Peyer's patch (tissue), 4 donors: ENCODE results near the gene IGF2BP1.

Source experiments
- POLR2A ChIP-seq, 2 donors: fragments of 450-650 bp; IDR thresholded peaks; one replicate each; pipeline ENCODE4 v1.5.1; 2017; ENCODE audit warnings: antibody characterized with exemption in 2 of 2, mild to moderate bottlenecking in 2 of 2, moderate library complexity in 2 of 2
- TF ChIP-seq, protein P1 (sequence below), 6 experiments: fragments of 450-650 bp in 4 of 6; fragments of 200-600 bp in 2 of 6; sonication (generic) in 1 of 6; IDR thresholded peaks; one replicate each; pipeline ENCODE4 v1.5.1; 2017 to 2019; ENCODE audit warnings: antibody characterized with exemption in 6 of 6, mild to moderate bottlenecking in 3 of 6, moderate library complexity in 1 of 6

DNA sequence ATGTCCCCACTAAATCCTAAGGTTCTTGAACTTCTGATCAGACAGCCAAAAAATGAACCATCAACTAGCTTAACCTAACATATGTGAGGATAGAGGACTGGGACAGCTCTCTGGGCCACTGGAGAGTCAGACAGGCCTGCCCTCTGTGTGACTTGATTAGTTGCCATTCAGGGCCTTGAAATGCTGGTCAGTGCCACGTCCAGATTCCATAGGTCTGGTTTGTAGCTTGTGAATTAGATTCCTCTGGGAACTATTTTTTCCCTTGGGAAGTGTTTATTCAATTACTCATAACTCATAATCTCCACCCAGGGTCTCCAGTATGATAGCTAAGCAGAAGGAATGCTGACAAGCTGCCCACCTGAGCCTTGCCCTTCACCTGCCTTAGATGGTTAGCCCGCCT, 48.2 kb downstream of the IGF2BP1 start:
- TF ChIP-seq, protein P1, sequence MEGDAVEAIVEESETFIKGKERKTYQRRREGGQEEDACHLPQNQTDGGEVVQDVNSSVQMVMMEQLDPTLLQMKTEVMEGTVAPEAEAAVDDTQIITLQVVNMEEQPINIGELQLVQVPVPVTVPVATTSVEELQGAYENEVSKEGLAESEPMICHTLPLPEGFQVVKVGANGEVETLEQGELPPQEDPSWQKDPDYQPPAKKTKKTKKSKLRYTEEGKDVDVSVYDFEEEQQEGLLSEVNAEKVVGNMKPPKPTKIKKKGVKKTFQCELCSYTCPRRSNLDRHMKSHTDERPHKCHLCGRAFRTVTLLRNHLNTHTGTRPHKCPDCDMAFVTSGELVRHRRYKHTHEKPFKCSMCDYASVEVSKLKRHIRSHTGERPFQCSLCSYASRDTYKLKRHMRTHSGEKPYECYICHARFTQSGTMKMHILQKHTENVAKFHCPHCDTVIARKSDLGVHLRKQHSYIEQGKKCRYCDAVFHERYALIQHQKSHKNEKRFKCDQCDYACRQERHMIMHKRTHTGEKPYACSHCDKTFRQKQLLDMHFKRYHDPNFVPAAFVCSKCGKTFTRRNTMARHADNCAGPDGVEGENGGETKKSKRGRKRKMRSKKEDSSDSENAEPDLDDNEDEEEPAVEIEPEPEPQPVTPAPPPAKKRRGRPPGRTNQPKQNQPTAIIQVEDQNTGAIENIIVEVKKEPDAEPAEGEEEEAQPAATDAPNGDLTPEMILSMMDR (IDR thresholded peaks at IDR 0.05), result no peak
- TF ChIP-seq POLR2A (IDR thresholded peaks at IDR 0.05), result no peak
